GM12875 (cell line): ENCODE results near the gene RBM8A.

Source experiments
- H3K4me3 ChIP-seq: one replicate; pipeline ENCODE4 v1.5.1; 2011; ENCODE audit warnings: low read depth, low read length, control low read depth
- TF ChIP-seq, protein P1 (sequence below): IDR thresholded peaks from 2 replicates; pipeline ENCODE4 v1.5.1; 2011; ENCODE audit warnings: low read depth, mild to moderate bottlenecking, control low read depth, inconsistent platforms, low read length, moderate library complexity, borderline replicate concordance; ENCODE audit not compliant: insufficient read depth

RBM8A gene

GRCh38 chr1:145927063-145927886, at the start of gene RBM8A:
Gene RBM8A (minus strand): TSS chr1:145927484. CDS start chr1:145927426, 58 bp downstream.
- H3K4me3 ChIP-seq, result peak within 1 kb of the TSS; percentile 71
- TF ChIP-seq, protein P1, sequence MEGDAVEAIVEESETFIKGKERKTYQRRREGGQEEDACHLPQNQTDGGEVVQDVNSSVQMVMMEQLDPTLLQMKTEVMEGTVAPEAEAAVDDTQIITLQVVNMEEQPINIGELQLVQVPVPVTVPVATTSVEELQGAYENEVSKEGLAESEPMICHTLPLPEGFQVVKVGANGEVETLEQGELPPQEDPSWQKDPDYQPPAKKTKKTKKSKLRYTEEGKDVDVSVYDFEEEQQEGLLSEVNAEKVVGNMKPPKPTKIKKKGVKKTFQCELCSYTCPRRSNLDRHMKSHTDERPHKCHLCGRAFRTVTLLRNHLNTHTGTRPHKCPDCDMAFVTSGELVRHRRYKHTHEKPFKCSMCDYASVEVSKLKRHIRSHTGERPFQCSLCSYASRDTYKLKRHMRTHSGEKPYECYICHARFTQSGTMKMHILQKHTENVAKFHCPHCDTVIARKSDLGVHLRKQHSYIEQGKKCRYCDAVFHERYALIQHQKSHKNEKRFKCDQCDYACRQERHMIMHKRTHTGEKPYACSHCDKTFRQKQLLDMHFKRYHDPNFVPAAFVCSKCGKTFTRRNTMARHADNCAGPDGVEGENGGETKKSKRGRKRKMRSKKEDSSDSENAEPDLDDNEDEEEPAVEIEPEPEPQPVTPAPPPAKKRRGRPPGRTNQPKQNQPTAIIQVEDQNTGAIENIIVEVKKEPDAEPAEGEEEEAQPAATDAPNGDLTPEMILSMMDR, result peak; percentile 66

- TF ChIP-seq, protein P1, result no peak
- H3K4me3 ChIP-seq, result no peak overlapping the region
Observed at GRCh38 chr1:145977016-145977415, 49.7 kb upstream of the RBM8A start.

DNA sequence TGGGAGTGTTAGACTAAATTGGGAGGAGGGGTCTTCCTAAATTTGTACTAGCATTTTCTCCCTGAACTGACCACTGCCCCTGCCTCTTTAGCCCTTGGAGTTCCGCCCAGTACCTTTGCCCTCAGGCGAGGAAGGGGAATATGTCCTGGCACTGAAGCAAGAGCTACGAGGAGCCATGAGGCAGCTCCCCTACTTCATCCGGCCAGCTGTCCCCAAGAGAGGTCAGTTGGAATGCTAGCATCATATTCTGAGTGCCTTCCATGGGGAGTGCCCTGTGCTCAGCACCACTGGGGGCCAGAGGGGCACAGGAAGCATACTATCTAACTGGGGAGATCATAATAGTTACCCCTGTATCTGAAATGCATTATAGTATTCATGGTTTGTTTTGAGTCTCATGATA, 47.9 kb upstream of the RBM8A start:
- no peak overlapping the region for H3K4me3 ChIP-seq
- TF ChIP-seq, protein P1, result no peak

DNA sequence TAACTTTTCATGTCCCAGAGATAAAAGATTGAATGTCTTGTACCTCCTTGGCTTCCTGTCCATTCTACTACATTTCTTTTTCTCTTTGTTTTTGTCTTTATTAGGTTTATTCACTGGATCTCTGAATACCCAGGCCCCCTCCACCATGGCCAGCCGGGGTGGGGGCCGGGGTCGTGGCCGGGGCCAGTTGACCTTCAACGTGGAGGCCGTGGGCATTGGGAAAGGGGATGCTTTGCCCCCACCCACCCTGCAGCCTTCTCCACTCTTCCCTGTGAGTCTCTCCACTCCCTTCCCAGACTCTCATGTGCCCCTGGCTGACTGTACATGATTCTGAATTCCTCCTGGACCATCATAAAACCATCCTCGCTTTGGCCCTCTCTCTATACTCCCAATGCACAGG, 47.4 kb upstream of the RBM8A start:
- TF ChIP-seq, protein P1, result no peak
- no peak overlapping the region for H3K4me3 ChIP-seq

- TF ChIP-seq, protein P1, result no peak
- H3K4me3 ChIP-seq, result no peak overlapping the region
Observed at GRCh38 chr1:145972580-145972979, 45.3 kb upstream of the RBM8A start.

- TF ChIP-seq, protein P1, result no peak
- no peak overlapping the region for H3K4me3 ChIP-seq
Observed at GRCh38 chr1:145967288-145967687, 40.0 kb upstream of the RBM8A start.
